ENCODE measurements around the gene LEFTY1. TPM values are rescaled to one million over a fixed set of nuclear protein-coding genes. Genes with fewer than 3 reads are reported as not detected.
"Not testable (repeated sequence)": the region's sequence is repeated elsewhere in the genome, so short reads cannot be mapped to it uniquely, and the experiment has no call there.

LEFTY1 gene
- total RNA-seq, 1 donor from 2014 or later, result 0.35 TPM

GRCh38 chr1:225842788-225843425 is 46.0 kb downstream of the LEFTY1 start:
- H3K4me1 ChIP-seq, result peaks cover 3% of the 10 kb centered on the region
- no peak for DNase-seq
- no peaks in the 10 kb centered on the region for H3K9me3 ChIP-seq
- no peaks in the 10 kb centered on the region for H3K27me3 ChIP-seq
- no peak for ATAC-seq
- H3K36me3 ChIP-seq, result peaks cover 81% of the 10 kb centered on the region
- TF ChIP-seq CTCF (IDR thresholded peaks at IDR 0.05), result no peak
- H3K27ac ChIP-seq, result no peak overlapping the region
- H3K4me3 ChIP-seq, result no peak overlapping the region
- intact Hi-C loops (cut with DNase I), result no loop called here

GRCh38 chr1:225842074-225842473 is 46.9 kb downstream of the LEFTY1 start:
- H3K27me3 ChIP-seq, result no peaks in the 10 kb centered on the region
- DNase-seq (no peak), ATAC-seq (no peak)
- H3K27ac ChIP-seq, result no peak overlapping the region
- H3K4me1 ChIP-seq, result peaks cover 3% of the 10 kb centered on the region
- H3K4me3 ChIP-seq, result no peak overlapping the region
- TF ChIP-seq CTCF (IDR thresholded peaks at IDR 0.05), result no peak
- H3K9me3 ChIP-seq, result no peaks in the 10 kb centered on the region
- peaks cover 80% of the 10 kb centered on the region for H3K36me3 ChIP-seq
- intact Hi-C loops (cut with DNase I), result no loop called here

GRCh38 chr1:225840713-225841112 is 48.2 kb downstream of the LEFTY1 start:
- Histone ChIP-seq H3K9me3 (no peaks in the 10 kb centered on the region), H3K27ac (no peak overlapping the region), H3K4me3 (no peak overlapping the region), H3K36me3 (peaks cover 77% of the 10 kb centered on the region), H3K4me1 (peaks cover 5% of the 10 kb centered on the region), H3K27me3 (no peaks in the 10 kb centered on the region)
- DNase-seq (no peak), ATAC-seq (no peak)
- intact Hi-C loops (cut with DNase I), result no loop called here
- no peak for TF ChIP-seq CTCF (IDR thresholded peaks at IDR 0.05)

- DNase-seq (no peak), ATAC-seq (no peak)
- no peak overlapping the region for H3K27ac ChIP-seq
- TF ChIP-seq CTCF (IDR thresholded peaks at IDR 0.05), result no peak
- no peaks in the 10 kb centered on the region for H3K27me3 ChIP-seq
- peaks cover 81% of the 10 kb centered on the region for H3K36me3 ChIP-seq
- H3K4me3 ChIP-seq, result no peak overlapping the region
- H3K4me1 ChIP-seq, result peaks cover 6% of the 10 kb centered on the region
- H3K9me3 ChIP-seq, result no peaks in the 10 kb centered on the region
- intact Hi-C loops (cut with DNase I), result no loop called here
Observed at GRCh38 chr1:225840223-225840610, 48.7 kb downstream of the LEFTY1 start.

GRCh38 chr1:225838793-225839192 is 50.2 kb downstream of the LEFTY1 start:
- Histone ChIP-seq H3K4me3 (no peak overlapping the region), H3K27me3 (no peaks in the 10 kb centered on the region), H3K36me3 (peaks cover 72% of the 10 kb centered on the region), H3K4me1 (peaks cover 12% of the 10 kb centered on the region), H3K27ac (no peak overlapping the region), H3K9me3 (no peaks in the 10 kb centered on the region)
- intact Hi-C loops (cut with DNase I), result no loop called here
- no peak for TF ChIP-seq CTCF (IDR thresholded peaks at IDR 0.05)
- DNase-seq, result no peak
- no peak for ATAC-seq

- DNase-seq; H3K27ac ChIP-seq; H3K4me3 ChIP-seq; intact Hi-C loops (cut with DNase I); ATAC-seq; H3K9me3 ChIP-seq; H3K27me3 ChIP-seq: not testable (repeated sequence)
- Histone ChIP-seq H3K36me3 (peaks cover 73% of the 10 kb centered on the region), H3K4me1 (peaks cover 12% of the 10 kb centered on the region)
Observed at GRCh38 chr1:225836296-225836695, 52.6 kb downstream of the LEFTY1 start.

Small RNA genes within 50 kb of the gene (microRNA-seq; reads per million reads assigned to microRNA genes)
- gene MIR6741 (ENCODE audit: borderline microRNAs expressed), result not detected

Other genes with a start within 250 kb of the LEFTY1 start
- gene ENAH, start 236.0 kb downstream of the LEFTY1 start, total RNA-seq, result 67.4 TPM
- 157 TPM for gene SRP9, start 111.3 kb downstream of the LEFTY1 start, total RNA-seq
- 245 TPM for gene EPHX1, start 79.0 kb downstream of the LEFTY1 start, total RNA-seq
- 119 TPM for gene TMEM63A, start 6.8 kb downstream of the LEFTY1 start, total RNA-seq
- gene PYCR2, start 35.1 kb upstream of the LEFTY1 start, total RNA-seq, result 61.6 TPM
- gene LEFTY2, start 52.1 kb upstream of the LEFTY1 start, total RNA-seq, result 2.2 TPM
- 21.8 TPM for gene SDE2, start 110.2 kb upstream of the LEFTY1 start, total RNA-seq
- 435 TPM for gene H3-3A, start 173.6 kb upstream of the LEFTY1 start, total RNA-seq